Aortic smooth muscle cell (primary cell): ENCODE results near the gene OR1L6. TPM values are rescaled to one million over a fixed set of nuclear protein-coding genes. Genes with fewer than 3 reads are reported as not detected.

Experiments used
- total RNA-seq: library from RNA; depleted of rRNA; stranded (reverse); fragments of >200 nt; gene quantifications from 2 replicates; pipeline ENCODE4 v1.2.3, GENCODE V29; 2014

OR1L6 gene
- total RNA-seq: not detected in 2 replicates

GRCh38 chr9:122742003-122742402 lies at the start of gene OR1L6:
Gene OR1L6, plus strand, starts transcription at chr9:122742303. Its CDS starts 7,545 bp downstream, at chr9:122749848.

GRCh38 chr9:122723690-122724089 lies 18.4 kb upstream of the OR1L6 start, which contains the start of gene OR1L4:
Gene OR1L4, plus strand, starts transcription at chr9:122723990. Its CDS starts 0 bp downstream, at chr9:122723990.

GRCh38 chr9:122788831-122789230 lies 46.7 kb downstream of the OR1L6 start, which contains the start of gene OR5C1:
Gene OR5C1, plus strand, starts transcription at chr9:122788933. Its CDS starts 0 bp downstream, at chr9:122788933.

Other genes with a start within 250 kb of the OR1L6 start
- gene OR1J2, start 231.5 kb upstream of the OR1L6 start, total RNA-seq: 0.53 TPM in 1 of 2 replicates, not detected in the other
- gene OR1J4, start 223.2 kb upstream of the OR1L6 start, total RNA-seq: not detected in 2 replicates
- gene OR1N1, start 215.0 kb upstream of the OR1L6 start, total RNA-seq: not detected in 2 replicates
- gene OR1N2, start 189.2 kb upstream of the OR1L6 start, total RNA-seq: 0.13 TPM in 1 of 2 replicates, not detected in the other
- gene OR1L8, start 158.9 kb upstream of the OR1L6 start, total RNA-seq: 0.12 and 0.13 TPM in 2 replicates
- 0.26 TPM in 1 of 2 replicates, not detected in the other for gene OR1Q1, start 127.6 kb upstream of the OR1L6 start, total RNA-seq
- 0.06 and 0.26 TPM in 2 replicates for gene OR1B1, start 84.7 kb upstream of the OR1L6 start, total RNA-seq
- gene OR1L1, start 80.6 kb upstream of the OR1L6 start, total RNA-seq: not detected in 2 replicates
- not detected in 2 replicates for gene OR1L3, start 67.2 kb upstream of the OR1L6 start, total RNA-seq
- gene OR1L4, start 18.3 kb upstream of the OR1L6 start, total RNA-seq: not detected in 2 replicates
- not detected in 2 replicates for gene OR5C1, start 46.6 kb downstream of the OR1L6 start, total RNA-seq
- not detected in 2 replicates for gene OR1K1, start 57.8 kb downstream of the OR1L6 start, total RNA-seq
- gene PDCL, start 86.3 kb downstream of the OR1L6 start, total RNA-seq: 43.9 and 51.5 TPM in 2 replicates
- 50.6 and 60.5 TPM in 2 replicates for gene RC3H2, start 163.1 kb downstream of the OR1L6 start, total RNA-seq
- 13.1 and 13.5 TPM in 2 replicates for gene ZBTB6, start 171.0 kb downstream of the OR1L6 start, total RNA-seq
- gene ZBTB26, start 189.2 kb downstream of the OR1L6 start, total RNA-seq: 2.9 and 3.3 TPM in 2 replicates
- gene RABGAP1, start 198.7 kb downstream of the OR1L6 start, total RNA-seq: 35.7 and 45.3 TPM in 2 replicates